Measurements from ENCODE around the gene KNDC1.
"Not testable (repeated sequence)": the region's sequence is repeated elsewhere in the genome, so short reads cannot be mapped to it uniquely, and the experiment has no call there.

Gene KNDC1

GRCh38 chr10:133144771-133145170 is 15.2 kb upstream of the KNDC1 start:
- no peak overlapping the region for H3K4me3 ChIP-seq (replicated peaks; ENCODE audit: insufficient read depth, low read length)
- TF ChIP-seq GABPA (IDR thresholded peaks at IDR 0.05; ENCODE audit: low read depth) (no peak), SPI1 (IDR thresholded peaks at IDR 0.05; ENCODE audit: borderline replicate concordance, low read depth) (no peak), CTCF (IDR thresholded peaks at IDR 0.05; ENCODE audit: insufficient read depth, low read length) (no peak), POLR2AphosphoS5 (IDR thresholded peaks at IDR 0.05; ENCODE audit: low read depth) (no peak), REST (IDR thresholded peaks at IDR 0.05; ENCODE audit: insufficient replicate concordance, low read depth) (no peak)

GRCh38 chr10:133150226-133150625 is 9.8 kb upstream of the KNDC1 start:
- DNase-seq (ENCODE audit: low read depth in 1 of 2, low spot score in 1 of 2) = no peak
- Histone ChIP-seq H3K27ac (replicated peaks) (no peak overlapping the region), H3K27me3 (ENCODE audit: insufficient read depth, poor library complexity, severe bottlenecking) (peaks cover 11% of the 10 kb centered on the region), H3K4me3 (replicated peaks; ENCODE audit: insufficient read depth, low read length) (no peak overlapping the region)
- TF ChIP-seq REST (IDR thresholded peaks at IDR 0.05; ENCODE audit: insufficient replicate concordance, low read depth) = no peak
- no peak for TF ChIP-seq GABPA (IDR thresholded peaks at IDR 0.05; ENCODE audit: low read depth)
- no peak for TF ChIP-seq SPI1 (IDR thresholded peaks at IDR 0.05; ENCODE audit: borderline replicate concordance, low read depth)
- no peak for TF ChIP-seq POLR2AphosphoS5 (IDR thresholded peaks at IDR 0.05; ENCODE audit: low read depth)

More at GRCh38 chr10:133144771-133145170, 15.2 kb upstream of the KNDC1 start:
- Histone ChIP-seq H3K27ac (replicated peaks) (no peak overlapping the region), H3K27me3 (ENCODE audit: insufficient read depth, poor library complexity, severe bottlenecking) (peaks cover 11% of the 10 kb centered on the region)
- DNase-seq (ENCODE audit: low read depth in 1 of 2, low spot score in 1 of 2) = no peak

- Histone ChIP-seq H3K27me3 (ENCODE audit: insufficient read depth, poor library complexity, severe bottlenecking) (peaks cover 11% of the 10 kb centered on the region), H3K4me3 (replicated peaks; ENCODE audit: insufficient read depth, low read length) (no peak overlapping the region), H3K27ac (replicated peaks) (no peak overlapping the region)
- DNase-seq (ENCODE audit: low read depth in 1 of 2, low spot score in 1 of 2) = no peak
- TF ChIP-seq GABPA (IDR thresholded peaks at IDR 0.05; ENCODE audit: low read depth) = no peak
- no peak for TF ChIP-seq SPI1 (IDR thresholded peaks at IDR 0.05; ENCODE audit: borderline replicate concordance, low read depth)
These were observed 9.4 kb upstream of the KNDC1 start for GRCh38 chr10:133150656-133151055.

- H3K27me3 ChIP-seq (ENCODE audit: insufficient read depth, poor library complexity, severe bottlenecking) = peaks cover 11% of the 10 kb centered on the region
- not testable (repeated sequence) for H3K27ac ChIP-seq (replicated peaks); H3K4me3 ChIP-seq (replicated peaks; ENCODE audit: insufficient read depth, low read length); DNase-seq (ENCODE audit: low read depth in 1 of 2, low spot score in 1 of 2)
These were observed 8.9 kb upstream of the KNDC1 start for GRCh38 chr10:133151071-133151470.

GRCh38 chr10:133151543-133151972 is 8.5 kb upstream of the KNDC1 start:
- no peak for DNase-seq (ENCODE audit: low read depth in 1 of 2, low spot score in 1 of 2)
- TF ChIP-seq REST (IDR thresholded peaks at IDR 0.05; ENCODE audit: insufficient replicate concordance, low read depth) = no peak
- TF ChIP-seq POLR2AphosphoS5 (IDR thresholded peaks at IDR 0.05; ENCODE audit: low read depth) = no peak
- no peak for TF ChIP-seq GABPA (IDR thresholded peaks at IDR 0.05; ENCODE audit: low read depth)
- no peak for TF ChIP-seq SPI1 (IDR thresholded peaks at IDR 0.05; ENCODE audit: borderline replicate concordance, low read depth)
- TF ChIP-seq CTCF (IDR thresholded peaks at IDR 0.05; ENCODE audit: insufficient read depth, low read length) = no peak
- H3K4me3 ChIP-seq (replicated peaks; ENCODE audit: insufficient read depth, low read length) = no peak overlapping the region
- no peak overlapping the region for H3K27ac ChIP-seq (replicated peaks)
- peaks cover 11% of the 10 kb centered on the region for H3K27me3 ChIP-seq (ENCODE audit: insufficient read depth, poor library complexity, severe bottlenecking)
